Hepatocyte (in vitro differentiated cells): ENCODE measurements around the gene STX8. TPM values are rescaled to one million over a fixed set of nuclear protein-coding genes. Genes with fewer than 3 reads are reported as not detected.

ENCODE experiments used
- DNase-seq: peaks from one replicate; pipeline ENCODE4 v3.0.0-alpha.2; 2016; ENCODE audit warnings: low spot score
- H2AFZ ChIP-seq: fragments of 200-600 bp; sonication (generic); 2 replicates; pipeline ENCODE4 v1.6.0; 2016; ENCODE audit warnings: antibody characterized with exemption, mild to moderate bottlenecking
- H3K27ac ChIP-seq: fragments of 200-600 bp; sonication (generic); 2 replicates; pipeline ENCODE4 v1.5.1; 2016; ENCODE audit warnings: mild to moderate bottlenecking
- H3K27me3 ChIP-seq: fragments of 200-600 bp; sonication (generic); 2 replicates; pipeline ENCODE4 v1.6.1; 2016
- H3K36me3 ChIP-seq: fragments of 200-600 bp; sonication (generic); replicated peaks from 2 replicates; pipeline ENCODE4 v1.5.1; 2016; ENCODE audit warnings: low read depth; ENCODE audit not compliant: insufficient read depth
- H3K4me1 ChIP-seq: fragments of 200-600 bp; sonication (generic); 2 replicates; pipeline ENCODE4 v1.5.1; 2016; ENCODE audit warnings: mild to moderate bottlenecking, moderate library complexity; ENCODE audit not compliant: insufficient read depth
- H3K4me2 ChIP-seq: fragments of 200-600 bp; sonication (generic); 2 replicates; pipeline ENCODE4 v1.6.0; 2016
- H3K4me3 ChIP-seq: fragments of 200-600 bp; sonication (generic); 2 replicates; pipeline ENCODE4 v1.5.1; 2016; ENCODE audit warnings: mild to moderate bottlenecking
- H3K79me2 ChIP-seq: fragments of 200-600 bp; sonication (generic); 2 replicates; pipeline ENCODE4 v1.6.0; 2017; ENCODE audit warnings: mild to moderate bottlenecking
- H3K9me2 ChIP-seq: fragments of 200-600 bp; sonication (generic); replicated peaks from 2 replicates; pipeline ENCODE4 v1.6.0; 2017; ENCODE audit warnings: mild to moderate bottlenecking; ENCODE audit not compliant: insufficient read depth
- H3K9me3 ChIP-seq: fragments of 200-600 bp; sonication (generic); 2 replicates; pipeline ENCODE4 v1.5.1; 2016; ENCODE audit warnings: low read depth, mild to moderate bottlenecking
- H4K20me1 ChIP-seq: fragments of 200-600 bp; sonication (generic); 2 replicates; pipeline ENCODE4 v1.6.0; 2016; ENCODE audit warnings: mild to moderate bottlenecking; ENCODE audit not compliant: insufficient read depth, poor library complexity, severe bottlenecking
- CTCF ChIP-seq: fragments of 200-600 bp; sonication (generic); IDR thresholded peaks from 2 replicates; pipeline ENCODE4 v1.5.1; 2016; ENCODE audit warnings: antibody characterized with exemption, mild to moderate bottlenecking; ENCODE audit not compliant: poor library complexity
- EZH2 ChIP-seq: fragments of 200-600 bp; sonication (generic); IDR thresholded peaks from 2 replicates; pipeline ENCODE4 v1.6.1; 2016; ENCODE audit warnings: antibody characterized with exemption, mild to moderate bottlenecking, borderline replicate concordance
- EZH2phosphoT487 ChIP-seq: fragments of 200-600 bp; sonication (generic); IDR thresholded peaks from one replicate; pipeline ENCODE4 v1.6.1; 2018; ENCODE audit warnings: antibody characterized with exemption, mild to moderate bottlenecking, low read depth, moderate library complexity; ENCODE audit not compliant: unreplicated experiment, severe bottlenecking
- WGBS: methylation state at CpG from one replicate; pipeline ENCODE4 v1.1.6; 2016; ENCODE audit warnings: low lambda C conversion rate; ENCODE audit errors: missing lambda C conversion rate; 5-methylcytosine and 5-hydroxymethylcytosine counted together
- polyA plus RNA-seq: library from polyadenylated mRNA; unstranded; fragments of >200 nt; fragmentation: Nextera tagmentation; extraction: Ambion mirVana; gene quantifications from 2 replicates; pipeline ENCODE4 v1.2.1, GENCODE V29; 2016
- total RNA-seq: library from RNA; depleted of rRNA; stranded (reverse); fragments of >200 nt; gene quantifications from 2 replicates; pipeline ENCODE4 v1.2.3, GENCODE V29; 2014

Gene STX8
- total and polyA plus RNA-seq, 2 experiments from 2014 or later: 40.6 to 64.7 TPM

DNA sequence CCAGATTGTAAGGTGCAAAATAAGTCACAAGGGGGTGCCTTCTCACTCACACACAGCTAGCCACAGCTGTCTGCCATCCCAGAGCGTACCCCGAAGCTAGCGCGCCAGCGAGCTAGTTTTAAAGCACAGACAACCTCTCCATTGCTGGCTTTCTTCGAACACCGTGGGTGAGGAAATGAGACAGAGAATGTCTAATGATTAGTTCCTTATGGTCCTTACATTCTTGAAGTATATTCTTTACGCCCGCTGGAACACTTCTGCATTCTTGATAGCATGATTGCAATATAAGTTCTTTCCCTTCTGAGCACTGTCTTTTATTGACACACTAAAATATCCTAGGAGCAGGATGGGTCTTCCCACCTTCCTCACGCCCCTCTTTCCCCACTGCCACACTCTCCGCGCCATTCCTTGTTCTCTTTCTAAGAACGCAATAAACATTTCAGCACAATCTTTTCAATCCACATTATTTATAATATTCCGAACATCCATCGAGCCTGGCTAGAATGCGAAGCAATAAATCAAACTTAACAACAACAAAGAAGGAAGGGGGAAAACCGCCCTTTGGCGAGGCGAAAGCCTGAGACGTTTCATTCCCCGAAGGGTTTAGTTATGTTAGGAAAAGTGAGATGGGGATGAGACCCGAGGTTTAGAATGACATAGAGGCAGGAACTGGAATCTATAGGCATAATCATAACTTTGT lies 303.0 kb downstream of the STX8 start:
- no peaks in the 10 kb centered on the region for H3K9me2 ChIP-seq
- H3K4me2 ChIP-seq: peak overlapping the region; percentile 19
- H3K36me3 ChIP-seq: no peaks in the 10 kb centered on the region
- H3K27ac ChIP-seq: no peak overlapping the region
- H3K9me3 ChIP-seq: no peaks in the 10 kb centered on the region
- TF ChIP-seq CTCF (no peak), EZH2 (no peak), EZH2phosphoT487 (no peak)
- no peaks in the 10 kb centered on the region for H4K20me1 ChIP-seq
- no peaks in the 10 kb centered on the region for H3K79me2 ChIP-seq
- WGBS: 77% methylated on average over 22 of the region's 22 CpGs
- H3K4me1 ChIP-seq: no peaks in the 10 kb centered on the region
- no peak overlapping the region for H2AFZ ChIP-seq
- no peak overlapping the region for H3K4me3 ChIP-seq
- no peak for DNase-seq
- H3K27me3 ChIP-seq: no peaks in the 10 kb centered on the region

GRCh38 chr17:9271989-9272388 lies 303.6 kb downstream of the STX8 start:
- 88% methylated on average over 8 of the region's 8 CpGs for WGBS
- Histone ChIP-seq H3K36me3 (no peaks in the 10 kb centered on the region), H2AFZ (no peak overlapping the region), H3K9me2 (no peaks in the 10 kb centered on the region), H3K4me1 (no peaks in the 10 kb centered on the region), H3K4me2 (no peak overlapping the region), H3K27me3 (no peaks in the 10 kb centered on the region), H3K4me3 (no peak overlapping the region), H3K27ac (no peak overlapping the region), H3K79me2 (no peaks in the 10 kb centered on the region), H3K9me3 (no peaks in the 10 kb centered on the region), H4K20me1 (no peaks in the 10 kb centered on the region)
- TF ChIP-seq EZH2: no peak
- TF ChIP-seq EZH2phosphoT487: no peak
- no peak for TF ChIP-seq CTCF
- DNase-seq: no peak

DNA sequence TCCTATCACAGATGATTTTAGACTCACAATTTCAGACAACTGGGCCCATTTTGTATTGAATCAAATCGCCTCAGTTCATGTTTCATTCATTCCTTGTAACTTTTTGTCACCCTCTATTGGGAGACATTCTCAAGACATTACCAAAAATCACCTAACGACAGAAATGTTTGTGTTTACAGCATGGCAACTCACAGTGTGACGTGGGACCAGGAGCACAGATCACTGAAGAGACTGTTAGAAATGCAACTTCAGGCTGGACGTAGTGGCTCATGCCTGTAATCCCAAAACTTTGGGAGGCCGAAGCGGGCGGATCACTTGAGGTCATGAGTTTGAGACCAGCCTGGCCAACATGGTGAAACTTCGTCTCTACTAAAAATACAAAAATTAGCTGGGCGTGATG lies 304.7 kb downstream of the STX8 start:
- no peak overlapping the region for H3K4me3 ChIP-seq
- H4K20me1 ChIP-seq: no peaks in the 10 kb centered on the region
- no peak overlapping the region for H3K4me2 ChIP-seq
- no peaks in the 10 kb centered on the region for H3K79me2 ChIP-seq
- no peaks in the 10 kb centered on the region for H3K36me3 ChIP-seq
- WGBS: 93% methylated on average over 9 of the region's 9 CpGs
- no peak overlapping the region for H2AFZ ChIP-seq
- H3K9me2 ChIP-seq: no peaks in the 10 kb centered on the region
- TF ChIP-seq CTCF (no peak), EZH2phosphoT487 (no peak), EZH2 (no peak)
- no peaks in the 10 kb centered on the region for H3K9me3 ChIP-seq
- no peaks in the 10 kb centered on the region for H3K4me1 ChIP-seq
- no peak overlapping the region for H3K27ac ChIP-seq
- no peak for DNase-seq
- no peaks in the 10 kb centered on the region for H3K27me3 ChIP-seq
